IPS DF 4.7 (cell line): ENCODE data around the gene NOL4L.
"Not testable (repeated sequence)": the region's sequence is repeated elsewhere in the genome, so short reads cannot be mapped to it uniquely, and the experiment has no call there.

Experiments used
- DNase-seq: peaks from one replicate; pipeline ENCODE4 v3.0.0-alpha.2; 2013; ENCODE audit warnings: low spot score; ENCODE audit errors: extremely low read depth

NOL4L gene

GRCh38 chr20:32433311-32434021 lies 151.7 kb downstream of the NOL4L start:
- DNase-seq, result no peak

DNA sequence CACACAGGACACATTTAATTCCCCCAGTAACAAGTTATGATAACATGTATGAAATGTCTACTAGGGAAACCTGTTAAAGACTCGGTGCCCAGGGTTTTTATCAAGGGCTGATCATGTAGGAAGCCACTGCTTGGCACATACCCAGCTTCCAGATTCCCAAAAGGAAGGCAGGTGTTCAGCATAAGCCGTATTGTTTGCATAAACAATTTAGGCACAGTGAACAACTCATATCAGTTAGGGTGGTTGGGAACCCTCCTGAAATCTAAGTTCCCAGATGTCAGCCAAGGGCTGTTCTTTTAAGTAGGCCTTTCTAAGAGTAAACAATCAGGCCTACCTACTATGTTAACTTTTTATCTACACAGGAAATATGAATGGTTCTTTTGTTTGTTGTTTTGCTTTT lies 152.9 kb downstream of the NOL4L start:
- no peak for DNase-seq

- DNase-seq, result no peak
Measured at GRCh38 chr20:32431457-32431856, 153.7 kb downstream of the NOL4L start.

DNA sequence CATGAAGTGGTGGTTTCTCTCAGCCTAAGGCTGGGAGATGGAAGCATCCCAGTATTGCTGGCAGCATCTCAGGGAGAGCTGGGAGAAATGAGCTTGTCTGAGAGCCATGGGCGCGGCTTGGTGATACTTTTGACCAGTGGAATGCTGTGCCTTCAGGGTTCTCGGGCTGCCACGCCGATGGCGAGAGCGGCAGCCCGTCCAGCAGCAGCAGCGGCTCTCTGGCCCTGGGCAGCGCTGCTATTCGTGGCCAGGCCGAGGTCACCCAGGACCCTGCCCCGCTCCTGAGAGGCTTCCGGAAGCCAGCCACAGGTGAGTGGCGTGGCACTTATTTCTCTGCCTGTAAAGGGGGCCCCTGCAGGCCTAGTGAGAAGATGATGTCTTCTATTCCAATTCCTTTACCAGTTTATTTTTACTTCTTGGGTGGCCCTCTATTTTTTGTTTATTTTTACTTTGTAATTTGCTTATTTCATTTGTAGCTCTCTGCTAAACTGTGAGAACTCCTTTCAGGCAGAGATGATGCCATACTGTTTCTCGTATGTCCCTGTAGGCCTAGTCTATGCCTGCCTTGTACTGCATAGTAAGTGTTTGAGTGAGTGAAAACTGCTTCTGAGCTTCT lies 155.3 kb downstream of the NOL4L start:
- no peak for DNase-seq

- DNase-seq, result no peak
Measured at GRCh38 chr20:32429343-32429742, 155.8 kb downstream of the NOL4L start.

- no peak for DNase-seq
Measured at GRCh38 chr20:32427996-32428395, 157.1 kb downstream of the NOL4L start.

DNA sequence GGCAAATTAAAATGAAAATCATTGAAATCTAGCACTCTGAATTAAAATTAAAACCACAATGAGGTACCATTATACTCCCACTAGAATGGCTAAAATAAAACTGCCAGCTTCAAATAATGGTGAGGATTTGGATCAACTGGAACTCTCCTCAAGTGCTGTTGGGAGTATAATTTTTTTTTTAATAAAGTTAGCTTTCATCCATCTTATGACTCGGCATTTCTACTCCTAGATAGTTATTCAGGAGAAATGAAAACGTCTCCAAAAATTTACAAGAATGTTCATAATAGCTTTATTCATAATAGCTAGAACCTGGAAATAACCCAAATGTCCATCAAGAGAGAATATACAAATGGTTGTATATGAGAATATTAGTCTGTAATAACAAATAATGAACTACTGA lies 163.8 kb downstream of the NOL4L start:
- DNase-seq, result no peak

- DNase-seq, result no peak
Measured at GRCh38 chr20:32418376-32418775, 166.8 kb downstream of the NOL4L start.

DNA sequence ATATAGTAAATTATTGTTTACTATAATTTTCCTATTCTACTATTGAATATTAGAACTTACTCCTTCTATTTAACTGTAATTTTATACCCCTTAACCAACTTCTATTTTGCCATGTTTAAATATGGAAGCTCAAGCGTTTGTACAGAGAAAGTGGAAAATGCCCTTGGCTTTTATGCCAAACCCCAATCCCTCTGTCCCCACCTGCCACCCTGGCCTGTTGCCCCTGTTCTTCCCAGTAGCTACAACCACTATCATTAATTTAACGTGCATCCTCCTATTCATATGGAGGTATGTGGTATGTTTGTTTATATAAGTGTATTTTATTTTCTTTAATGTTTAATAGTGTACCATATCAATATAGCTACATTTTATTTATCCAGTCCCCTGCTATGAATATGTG lies 168.9 kb downstream of the NOL4L start:
- no peak for DNase-seq

DNA sequence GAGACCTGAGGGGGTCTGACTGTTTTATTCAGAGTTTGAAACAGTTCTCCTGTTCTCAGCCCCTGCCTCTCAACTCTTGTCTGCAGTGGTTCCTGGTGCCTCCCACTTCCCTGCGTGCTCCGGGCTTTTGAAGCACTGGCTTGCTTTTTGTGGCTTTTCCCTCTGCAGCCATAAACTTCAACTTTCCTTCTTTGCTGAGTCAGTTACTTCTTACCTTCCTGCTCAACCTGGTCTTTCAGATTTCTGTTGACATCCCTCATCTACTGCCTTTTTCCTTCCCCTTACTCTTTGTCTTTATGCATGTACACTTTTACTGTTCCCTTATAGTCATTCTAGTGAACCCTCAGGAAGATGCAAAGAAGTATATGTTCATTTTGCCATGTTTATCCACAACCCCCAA lies 169.6 kb downstream of the NOL4L start:
- no peak for DNase-seq

DNA sequence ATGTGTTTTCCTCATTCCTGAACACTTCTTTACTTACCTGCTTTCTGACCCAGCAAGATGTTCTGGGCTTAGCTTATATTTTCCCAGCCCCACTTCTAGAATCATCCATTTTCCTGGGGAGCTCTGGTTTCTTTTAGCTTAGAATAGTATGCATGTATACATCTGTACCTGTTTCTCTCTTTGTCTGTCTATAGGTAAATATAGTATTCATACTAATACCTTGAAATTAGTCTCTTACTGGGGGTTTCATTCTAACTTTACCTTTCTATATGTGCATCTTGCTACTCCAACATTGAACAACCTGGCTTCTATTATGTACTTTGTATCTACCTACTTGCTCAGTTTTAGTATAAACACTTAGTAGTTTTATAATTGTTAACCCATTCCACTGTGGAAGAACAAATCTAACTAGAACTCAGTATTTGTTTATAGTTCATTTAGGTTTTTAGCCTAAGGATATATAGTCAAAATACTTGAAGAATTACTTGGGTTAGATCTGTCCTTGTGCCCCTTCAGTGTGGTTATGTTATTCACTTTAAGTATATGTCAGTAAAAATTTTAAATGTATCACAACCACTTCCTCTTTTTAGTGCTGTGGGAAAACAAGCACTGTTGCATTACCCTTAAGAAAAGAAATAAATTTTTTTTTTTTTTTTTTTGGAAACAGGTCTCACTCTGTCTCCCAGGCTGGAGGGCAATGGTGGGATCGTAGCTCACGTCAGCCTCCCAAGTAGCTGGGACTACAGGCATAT lies 173.0 kb downstream of the NOL4L start:
- DNase-seq, result no peak

DNA sequence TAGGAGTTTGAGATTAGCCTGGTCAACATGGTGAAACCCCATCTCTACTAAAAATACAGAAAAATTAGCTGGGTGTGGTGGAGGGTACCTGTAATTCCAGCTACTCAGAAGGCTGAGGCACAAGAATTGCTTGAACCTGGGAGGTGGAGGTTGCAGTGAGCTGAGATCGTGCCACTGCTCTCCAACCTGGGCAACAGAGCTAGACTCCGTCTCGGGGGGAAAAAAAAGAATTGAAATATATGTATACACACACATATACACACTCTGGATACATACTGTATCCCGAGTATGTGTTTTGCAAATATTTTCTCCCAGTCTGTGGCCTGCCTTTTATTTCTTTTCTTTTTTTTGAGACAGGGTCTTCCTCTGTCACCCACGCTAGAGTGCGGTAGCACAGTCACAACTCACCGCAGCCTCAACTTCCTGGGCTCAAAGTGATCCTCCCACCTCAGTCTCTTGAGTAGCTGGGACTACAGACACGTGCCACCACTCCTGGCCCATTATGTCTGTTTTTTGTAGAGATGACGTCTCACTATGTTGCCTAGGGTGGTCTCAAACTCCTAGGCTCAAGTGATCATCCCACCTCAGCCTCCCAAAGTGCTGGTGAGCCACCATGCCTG lies 177.9 kb downstream of the NOL4L start:
- DNase-seq, result not testable (repeated sequence)

DNA sequence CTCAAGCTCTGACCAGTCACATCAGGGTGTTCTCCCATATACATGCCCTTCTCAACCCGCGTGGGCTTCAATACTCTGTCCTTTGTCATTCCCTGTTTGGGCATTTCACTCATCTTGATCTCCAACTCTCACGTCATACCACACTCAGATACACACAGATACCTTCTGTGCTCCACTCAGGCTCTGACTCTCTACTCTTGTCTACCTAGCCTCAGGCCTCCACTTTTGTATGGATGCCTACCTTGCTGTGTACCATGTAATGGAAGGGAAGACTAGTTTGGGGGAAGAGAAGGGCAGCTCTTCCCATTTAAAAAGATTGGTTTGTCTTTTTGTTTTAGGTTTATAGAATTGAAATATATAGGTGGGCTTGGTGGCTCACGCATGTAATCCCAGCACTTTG lies 178.4 kb downstream of the NOL4L start:
- no peak for DNase-seq

GRCh38 chr20:32404017-32404416 lies 181.1 kb downstream of the NOL4L start:
- DNase-seq, result no peak

DNA sequence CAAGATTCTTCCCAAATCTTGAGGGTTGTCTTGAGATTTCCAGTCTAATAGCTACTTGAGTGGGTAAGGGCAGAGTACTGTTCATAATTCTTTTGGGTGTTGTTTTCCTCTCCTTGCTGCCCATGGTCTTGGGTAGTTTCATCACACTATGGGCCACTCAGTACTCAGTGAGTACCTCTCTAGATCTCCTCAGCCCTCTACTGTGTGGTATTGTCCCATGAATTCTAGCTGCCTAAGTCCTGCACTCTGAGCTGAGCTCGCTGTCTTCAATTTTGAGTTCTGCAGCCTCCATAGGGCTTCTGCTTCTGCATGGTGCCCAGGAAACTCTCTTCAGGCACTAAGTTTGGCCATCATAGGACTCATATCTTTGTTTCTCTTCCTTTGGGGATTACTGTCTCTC lies 184.7 kb downstream of the NOL4L start:
- no peak for DNase-seq

DNA sequence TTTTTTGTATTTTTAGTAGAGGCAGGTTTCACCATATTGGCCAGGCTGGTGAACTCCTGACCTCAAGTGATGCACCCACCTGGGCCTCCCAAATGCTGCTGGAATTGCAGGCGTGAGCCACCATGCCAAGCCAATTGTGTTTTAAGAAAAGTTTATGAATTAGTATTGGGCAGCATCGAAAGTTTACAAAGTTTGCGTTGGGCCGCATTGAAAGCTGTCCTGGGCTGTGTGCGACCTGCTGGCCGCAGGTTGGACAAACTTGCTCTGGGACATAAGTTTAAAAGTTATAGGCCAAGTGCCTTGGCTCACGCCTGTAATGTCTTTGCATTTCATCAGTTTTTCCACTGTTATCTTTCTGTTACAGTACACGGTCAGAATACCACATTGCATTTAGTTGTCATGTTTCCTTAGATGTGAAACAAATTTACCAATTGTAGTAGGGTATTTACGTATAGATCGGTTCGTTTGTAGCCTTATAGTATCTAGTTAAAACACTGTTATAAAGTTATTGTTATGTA lies 187.5 kb downstream of the NOL4L start:
- no peak for DNase-seq

- no peak for DNase-seq
Measured at GRCh38 chr20:32396646-32397160, 188.4 kb downstream of the NOL4L start.

GRCh38 chr20:32395066-32395465 lies 190.1 kb downstream of the NOL4L start:
- DNase-seq, result no peak
